ENCODE results near the gene SDF2L1.
"Not testable (repeated sequence)": the region's sequence is repeated elsewhere in the genome, so short reads cannot be mapped to it uniquely, and the experiment has no call there.

DNA sequence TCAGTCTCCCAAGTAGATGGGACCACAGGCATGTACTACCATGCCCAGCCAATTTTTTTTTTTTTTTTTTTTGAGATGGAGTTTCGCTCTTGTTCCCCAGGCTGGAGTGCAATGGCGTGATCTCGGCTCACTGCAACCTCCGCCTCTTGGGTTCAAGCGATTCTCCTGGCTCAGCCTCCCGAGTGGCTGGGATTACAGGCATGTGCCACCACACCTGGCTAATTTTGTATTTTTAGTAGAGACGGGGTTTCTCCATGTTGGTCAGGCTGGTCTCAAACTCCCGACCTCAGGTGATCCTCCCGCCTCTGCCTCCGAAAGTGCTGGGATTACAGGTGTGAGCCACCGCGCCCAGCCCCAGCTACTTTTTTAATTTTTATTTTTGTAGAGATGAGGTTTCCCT lies 36.7 kb downstream of the SDF2L1 start:
- not testable (repeated sequence) for TF ChIP-seq SUZ12 (IDR thresholded peaks at IDR 0.05; ENCODE audit: extremely low read depth, insufficient read depth, insufficient read length); YY1 (IDR thresholded peaks at IDR 0.05; ENCODE audit: insufficient read depth, insufficient read length); ZNF274 (IDR thresholded peaks at IDR 0.05; ENCODE audit: low read depth, low read length)
